Progenitor cell of endocrine pancreas (in vitro differentiated cells): ENCODE measurements around the gene PUDP. TPM values are rescaled to one million over a fixed set of nuclear protein-coding genes. Genes with fewer than 3 reads are reported as not detected.
A peak's percentile ranks its signal among the peaks of the same experiment; 100 is the strongest.
"Not testable (repeated sequence)": the region's sequence is repeated elsewhere in the genome, so short reads cannot be mapped to it uniquely, and the experiment has no call there.

Experiments used
- DNase-seq: peaks from one replicate; pipeline ENCODE4 v3.0.0; 2021; ENCODE audit warnings: low spot score; ENCODE audit not compliant: unreplicated experiment
- H3K27ac Mint-ChIP-seq: 2 replicates; pipeline ENCODE4 v1.8.0; 2021; ENCODE audit warnings: mild to moderate bottlenecking, moderate library complexity, mixed read lengths
- H3K27me3 Mint-ChIP-seq: 2 replicates; pipeline ENCODE4 v1.8.0; 2021; ENCODE audit warnings: mixed read lengths
- H3K36me3 Mint-ChIP-seq: 2 replicates; pipeline ENCODE4 v1.8.0; 2022; ENCODE audit warnings: mixed read lengths; ENCODE audit not compliant: insufficient read depth
- H3K4me1 Mint-ChIP-seq: 2 replicates; pipeline ENCODE4 v1.8.0; 2021; ENCODE audit warnings: low read depth, mixed read lengths
- H3K4me3 Mint-ChIP-seq: 2 replicates; pipeline ENCODE4 v1.8.0; 2021; ENCODE audit warnings: low read depth, mild to moderate bottlenecking, moderate library complexity, mixed read lengths
- H3K9me3 Mint-ChIP-seq: 2 replicates; pipeline ENCODE4 v1.8.0; 2021; ENCODE audit warnings: low read depth, mixed read lengths
- CTCF ChIP-seq: fragments of 200-600 bp; sonication (generic); IDR thresholded peaks from one replicate; pipeline ENCODE4 v1.5.0; 2021; ENCODE audit warnings: antibody characterized with exemption, mild to moderate bottlenecking; ENCODE audit not compliant: unreplicated experiment
- total RNA-seq: library from RNA; stranded (reverse); gene quantifications from 2 replicates; pipeline ENCODE4 v1.2.1, GENCODE V29; 2021

Gene PUDP
- total RNA-seq, 1 donor from 2014 or later: 59.9 TPM

GRCh38 chrX:7190157-7190556 lies 42.2 kb upstream of the PUDP start:
- no peak overlapping the region for H3K4me3 Mint-ChIP-seq
- H3K27ac Mint-ChIP-seq: no peak overlapping the region
- no peak for TF ChIP-seq CTCF
- peaks cover 2% of the 10 kb centered on the region for H3K36me3 Mint-ChIP-seq
- H3K9me3 Mint-ChIP-seq: peaks cover 15% of the 10 kb centered on the region
- no peaks in the 10 kb centered on the region for H3K27me3 Mint-ChIP-seq
- DNase-seq: no peak
- H3K4me1 Mint-ChIP-seq: peaks cover 2% of the 10 kb centered on the region

GRCh38 chrX:7188672-7189071 lies 40.7 kb upstream of the PUDP start:
- H3K36me3 Mint-ChIP-seq: peaks cover 2% of the 10 kb centered on the region

GRCh38 chrX:7184816-7185215 lies 36.9 kb upstream of the PUDP start:
- Mint-ChIP-seq H3K27ac (no peak overlapping the region), H3K4me3 (no peak overlapping the region), H3K9me3 (peaks cover 14% of the 10 kb centered on the region), H3K27me3 (no peaks in the 10 kb centered on the region), H3K4me1 (peaks cover 2% of the 10 kb centered on the region), H3K36me3 (peaks cover 2% of the 10 kb centered on the region)
- no peak for DNase-seq
- no peak for TF ChIP-seq CTCF

More at GRCh38 chrX:7188672-7189071, 40.7 kb upstream of the PUDP start:
- TF ChIP-seq CTCF: no peak
- H3K4me3 Mint-ChIP-seq: no peak overlapping the region
- no peak overlapping the region for H3K27ac Mint-ChIP-seq
- H3K9me3 Mint-ChIP-seq: peaks cover 15% of the 10 kb centered on the region
- peaks cover 2% of the 10 kb centered on the region for H3K4me1 Mint-ChIP-seq
- DNase-seq: no peak
- no peaks in the 10 kb centered on the region for H3K27me3 Mint-ChIP-seq

- DNase-seq: no peak
- H3K9me3 Mint-ChIP-seq: no peaks in the 10 kb centered on the region
Observed at GRCh38 chrX:7179446-7179845, 31.5 kb upstream of the PUDP start.

GRCh38 chrX:7178859-7179258 lies 30.9 kb upstream of the PUDP start:
- DNase-seq, H3K4me1 Mint-ChIP-seq, H3K27me3 Mint-ChIP-seq, H3K4me3 Mint-ChIP-seq, H3K27ac Mint-ChIP-seq, H3K36me3 Mint-ChIP-seq, H3K9me3 Mint-ChIP-seq: not testable (repeated sequence)

More at GRCh38 chrX:7179446-7179845, 31.5 kb upstream of the PUDP start:
- Mint-ChIP-seq H3K4me1 (no peaks in the 10 kb centered on the region), H3K27me3 (no peaks in the 10 kb centered on the region), H3K36me3 (no peaks in the 10 kb centered on the region), H3K4me3 (no peak overlapping the region), H3K27ac (no peak overlapping the region)
- no peak for TF ChIP-seq CTCF

GRCh38 chrX:7170898-7171297 lies 22.9 kb upstream of the PUDP start:
- peaks cover 1% of the 10 kb centered on the region for H3K36me3 Mint-ChIP-seq
- H3K4me3 Mint-ChIP-seq: no peak overlapping the region
- no peak for DNase-seq
- peaks cover 5% of the 10 kb centered on the region for H3K4me1 Mint-ChIP-seq
- peak; percentile 45 for TF ChIP-seq CTCF
- peaks cover 6% of the 10 kb centered on the region for H3K9me3 Mint-ChIP-seq
- H3K27me3 Mint-ChIP-seq: no peaks in the 10 kb centered on the region
- H3K27ac Mint-ChIP-seq: no peak overlapping the region
